GM19372 (cell line): ENCODE measurements around the gene FOXS1.
A peak's percentile ranks its signal among the peaks of the same experiment; 100 is the strongest.
"Not testable (repeated sequence)": the region's sequence is repeated elsewhere in the genome, so short reads cannot be mapped to it uniquely, and the experiment has no call there.

Source experiments
- ATAC-seq: cut with Tn5 transposase; IDR thresholded peaks from one replicate; pipeline ENCODE4 v1.9.1; 2021; ENCODE audit warnings: mild to moderate bottlenecking, low read depth, moderate library complexity; ENCODE audit not compliant: unreplicated experiment

FOXS1 gene

GRCh38 chr20:31824125-31824485 is 21.3 kb downstream of the FOXS1 start:
- ATAC-seq, result no peak

DNA sequence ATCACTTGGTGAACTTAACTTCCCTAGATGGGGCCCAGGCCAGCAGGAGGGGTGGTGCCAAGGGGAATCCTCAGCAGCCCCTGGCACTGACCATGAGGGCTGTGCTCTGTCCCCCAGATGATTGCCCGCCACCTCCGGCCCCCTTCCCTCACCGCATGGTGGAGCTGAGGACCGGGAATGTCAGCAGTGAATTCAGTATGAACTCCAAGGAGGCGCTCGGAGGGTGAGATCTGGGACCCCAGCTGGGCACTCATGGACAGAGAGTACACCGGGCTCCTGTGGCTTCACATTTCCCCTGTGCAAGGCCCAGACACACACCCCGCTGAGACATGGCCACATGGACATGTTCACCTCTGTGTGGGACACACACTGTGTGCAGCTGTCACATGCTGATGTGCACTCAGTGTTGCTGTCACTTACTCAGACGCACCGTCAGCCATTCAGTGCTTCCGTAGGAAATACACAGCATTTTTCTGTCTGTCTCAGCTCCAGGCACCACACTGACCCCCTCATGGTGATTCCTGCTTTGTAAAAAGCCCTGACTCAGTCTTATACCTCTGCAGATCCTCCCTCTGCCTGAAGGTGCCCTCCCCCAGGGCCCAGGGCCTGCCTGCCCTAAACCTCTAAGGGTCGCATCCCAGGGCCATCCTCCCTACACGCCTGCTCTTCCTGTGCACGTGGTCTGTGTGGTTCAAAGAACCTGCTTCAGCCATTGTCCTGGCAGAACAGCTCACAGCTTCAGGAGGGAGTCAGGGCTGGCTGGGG is 21.9 kb downstream of the FOXS1 start:
- ATAC-seq, result no peak

DNA sequence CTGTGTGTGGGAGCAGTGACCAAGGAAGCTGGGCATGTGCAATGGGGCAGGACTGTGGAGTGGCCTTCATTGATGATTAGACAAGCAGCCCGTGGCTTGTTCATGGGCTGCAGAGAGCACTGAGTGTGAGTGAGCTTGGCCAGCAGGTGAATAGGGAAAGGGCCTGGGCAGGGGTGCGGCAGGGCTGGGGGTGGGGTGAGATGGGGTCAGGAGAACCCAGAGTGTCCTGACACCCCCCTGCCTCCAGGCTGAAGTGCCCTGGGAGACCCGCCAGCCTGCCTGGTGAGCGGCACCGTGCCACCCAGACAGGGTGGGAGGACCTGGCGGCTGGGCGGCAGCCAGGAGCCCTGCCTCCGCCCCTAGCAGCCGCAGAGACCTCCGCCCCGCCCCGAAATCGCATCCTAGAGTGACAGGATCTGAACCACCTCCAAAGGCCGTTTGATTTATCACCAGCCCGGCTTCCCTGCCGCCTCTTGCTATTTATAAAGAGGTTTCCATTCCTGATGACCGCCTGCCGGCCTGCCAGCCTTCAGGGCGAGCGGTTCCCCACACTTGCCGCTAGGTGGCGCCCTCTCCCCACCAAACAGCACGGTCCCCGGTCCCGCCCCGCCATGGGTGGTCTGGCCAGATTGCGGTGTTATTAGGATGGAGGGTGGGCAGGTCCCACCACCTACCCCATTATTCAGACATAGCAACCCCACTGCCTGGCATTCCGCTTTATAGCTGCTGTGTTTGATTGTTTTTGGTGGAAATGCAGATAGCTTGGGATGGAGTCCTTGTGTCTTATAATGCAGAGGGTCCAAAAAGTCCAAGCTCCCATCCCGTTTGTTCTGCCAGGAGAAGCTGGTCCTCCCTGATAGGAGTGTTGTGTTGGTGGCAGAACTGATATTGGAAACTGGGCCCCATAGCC is 22.7 kb downstream of the FOXS1 start:
- peak; percentile 65 for ATAC-seq

DNA sequence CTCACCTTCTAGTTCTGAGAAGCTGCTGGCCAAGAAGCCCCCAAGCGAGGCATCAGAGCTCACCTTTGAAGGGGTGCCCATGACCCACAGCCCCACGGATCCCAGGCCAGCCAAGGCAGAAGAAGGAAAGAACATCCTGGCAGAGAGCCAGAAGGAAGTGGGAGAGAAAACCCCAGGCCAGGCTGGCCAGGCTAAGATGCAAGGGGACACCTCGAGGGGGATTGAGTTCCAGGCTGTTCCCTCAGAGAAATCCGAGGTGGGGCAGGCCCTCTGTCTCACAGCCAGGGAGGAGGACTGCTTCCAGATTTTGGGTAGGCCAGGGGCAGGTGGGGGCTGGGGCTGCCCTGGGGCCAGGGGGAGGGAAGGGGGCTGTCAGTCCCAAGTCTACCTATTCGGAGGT is 24.0 kb downstream of the FOXS1 start:
- no peak for ATAC-seq

- ATAC-seq, result no peak
These were observed 25.2 kb downstream of the FOXS1 start for GRCh38 chr20:31820228-31820627.

GRCh38 chr20:31819083-31819784 is 26.2 kb downstream of the FOXS1 start, which contains the start of gene MYLK2:
Gene MYLK2, plus strand, starts transcription at chr20:31819356. Its CDS starts 225 bp downstream, at chr20:31819581.
- ATAC-seq, result no peak

DNA sequence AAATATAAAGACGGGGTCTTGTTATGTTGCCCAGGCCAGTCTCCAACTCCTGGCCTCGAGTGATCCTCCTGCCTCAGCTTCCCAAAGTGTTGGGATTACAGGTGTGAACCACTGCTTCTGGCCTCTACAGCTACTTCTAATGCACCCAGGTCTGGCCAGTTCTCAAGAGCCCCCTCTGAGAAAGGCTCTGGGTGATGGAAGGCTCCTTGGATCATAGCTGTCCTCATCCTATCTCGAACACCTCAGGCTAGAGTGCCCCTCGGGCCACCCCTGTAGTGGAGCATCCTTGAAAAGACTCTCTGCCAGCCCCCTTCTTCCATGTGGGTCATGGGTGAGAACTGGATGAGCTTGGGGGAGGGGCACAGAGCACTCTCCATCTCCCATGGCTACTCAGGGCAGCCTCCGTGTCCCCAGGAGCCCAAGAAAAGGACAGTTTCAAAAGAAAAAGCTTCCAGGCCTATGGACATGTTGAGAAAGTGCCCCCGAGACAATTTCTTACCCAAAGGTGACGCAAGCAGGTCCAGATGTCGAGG is 27.0 kb downstream of the FOXS1 start:
- no peak for ATAC-seq

GRCh38 chr20:31817461-31817860 is 27.9 kb downstream of the FOXS1 start:
- no peak for ATAC-seq

DNA sequence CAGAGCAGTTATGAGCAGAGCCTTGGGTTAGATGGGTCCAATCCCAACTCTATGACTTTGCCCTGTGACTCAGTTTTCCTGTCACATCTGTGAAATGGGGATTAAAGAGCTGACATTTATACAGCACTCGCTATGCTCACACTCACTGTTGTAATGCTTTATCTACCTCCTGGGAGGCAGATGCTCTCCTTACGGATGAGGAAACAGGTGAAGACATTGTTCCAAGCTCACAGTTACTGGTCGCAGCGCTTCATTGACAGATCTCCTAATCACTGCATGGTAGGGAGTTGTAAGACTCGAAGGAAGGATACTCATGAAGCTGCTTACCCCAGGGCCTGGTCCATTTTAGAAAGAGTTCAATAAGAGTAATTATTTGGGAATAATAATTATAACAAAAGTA is 29.2 kb downstream of the FOXS1 start:
- ATAC-seq, result no peak

- no peak for ATAC-seq
These were observed 29.8 kb downstream of the FOXS1 start for GRCh38 chr20:31815408-31816188.

GRCh38 chr20:31814142-31814541 is 31.3 kb downstream of the FOXS1 start:
- not testable (repeated sequence) for ATAC-seq

DNA sequence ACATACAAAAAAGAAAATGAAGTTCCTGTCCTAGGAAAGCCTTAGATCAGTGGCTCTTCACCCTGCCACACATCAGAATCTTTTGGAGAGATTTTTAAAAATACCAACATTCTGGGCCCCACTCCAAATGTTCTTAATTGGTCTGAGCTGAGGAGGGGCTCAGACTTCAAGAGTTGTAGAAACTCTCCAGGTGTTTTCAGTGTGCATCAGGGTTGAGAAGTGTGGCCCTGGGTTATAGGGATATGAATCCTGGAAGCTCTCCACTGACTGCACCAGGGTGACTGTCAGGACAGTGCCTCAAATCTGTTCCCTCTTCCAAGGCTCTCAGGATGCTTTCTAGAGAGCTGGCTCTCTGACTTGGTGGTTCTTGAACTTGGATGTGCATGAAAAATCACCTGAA is 31.8 kb downstream of the FOXS1 start:
- no peak for ATAC-seq

DNA sequence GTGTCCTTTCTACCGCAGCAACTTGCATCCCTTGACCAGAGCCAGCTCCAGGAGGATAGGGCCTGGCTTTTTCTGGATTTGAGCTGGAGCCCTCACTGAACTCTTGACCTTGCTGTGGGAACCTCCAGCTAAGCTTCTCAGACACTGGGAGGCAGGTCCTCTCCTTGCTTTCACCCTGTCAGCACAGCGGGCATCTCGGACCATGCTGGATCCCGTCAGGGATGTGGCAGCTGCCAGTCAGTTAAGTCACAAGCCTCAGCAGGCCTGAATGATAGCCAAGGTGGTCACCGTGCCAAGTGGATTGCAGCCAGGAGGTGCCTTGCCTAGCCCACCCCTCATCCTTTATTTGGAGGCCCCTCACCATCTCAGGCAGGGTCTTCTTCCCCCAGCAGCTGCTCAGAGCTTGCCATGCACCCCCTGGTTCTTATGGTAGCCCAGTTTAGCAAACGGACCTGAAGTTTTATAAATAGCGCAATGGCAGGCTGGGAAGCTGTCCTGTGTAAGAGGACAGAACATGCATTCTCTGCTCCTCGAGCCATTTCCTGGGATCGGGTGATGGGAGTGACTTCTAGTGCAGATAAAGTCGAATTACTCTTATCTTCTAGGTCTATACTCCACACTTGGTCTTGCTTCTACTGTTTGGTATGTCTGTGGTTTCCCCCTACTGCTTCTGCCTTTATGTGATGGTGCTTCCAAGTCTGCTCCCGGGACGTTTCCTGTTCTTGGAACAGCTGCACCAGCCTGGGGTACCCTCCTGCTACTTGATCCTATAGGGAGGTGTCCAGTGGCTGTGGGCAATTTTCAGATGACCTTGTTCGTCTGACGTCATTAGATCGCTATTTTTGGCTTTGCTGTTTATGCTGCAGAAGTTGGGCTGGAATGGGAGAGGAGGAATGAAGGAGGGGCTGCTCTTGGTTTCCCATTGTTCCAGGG is 33.3 kb downstream of the FOXS1 start:
- no peak for ATAC-seq

- no peak for ATAC-seq
These were observed 34.2 kb downstream of the FOXS1 start for GRCh38 chr20:31811198-31811597.

- ATAC-seq, result no peak
These were observed 35.7 kb downstream of the FOXS1 start for GRCh38 chr20:31809661-31810060.

DNA sequence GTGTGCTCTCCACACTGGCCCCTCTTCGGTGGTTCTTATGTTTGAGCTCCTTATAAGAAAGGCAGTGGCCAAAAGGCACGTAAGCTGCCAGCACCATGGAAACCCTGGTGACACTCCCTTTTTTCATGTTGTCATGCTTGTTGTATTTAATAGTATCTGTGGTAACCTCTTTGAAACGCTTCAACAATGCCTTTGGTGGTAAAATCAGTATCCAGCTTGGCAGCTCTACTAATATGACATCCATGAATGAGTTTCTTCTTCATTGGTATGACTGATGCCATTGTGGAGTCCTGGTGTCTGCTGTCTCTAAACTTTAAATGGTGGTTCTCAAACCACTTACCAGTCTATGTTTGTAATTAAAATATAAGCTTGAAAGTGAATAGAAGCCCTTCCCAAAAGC is 36.9 kb downstream of the FOXS1 start:
- ATAC-seq, result no peak

DNA sequence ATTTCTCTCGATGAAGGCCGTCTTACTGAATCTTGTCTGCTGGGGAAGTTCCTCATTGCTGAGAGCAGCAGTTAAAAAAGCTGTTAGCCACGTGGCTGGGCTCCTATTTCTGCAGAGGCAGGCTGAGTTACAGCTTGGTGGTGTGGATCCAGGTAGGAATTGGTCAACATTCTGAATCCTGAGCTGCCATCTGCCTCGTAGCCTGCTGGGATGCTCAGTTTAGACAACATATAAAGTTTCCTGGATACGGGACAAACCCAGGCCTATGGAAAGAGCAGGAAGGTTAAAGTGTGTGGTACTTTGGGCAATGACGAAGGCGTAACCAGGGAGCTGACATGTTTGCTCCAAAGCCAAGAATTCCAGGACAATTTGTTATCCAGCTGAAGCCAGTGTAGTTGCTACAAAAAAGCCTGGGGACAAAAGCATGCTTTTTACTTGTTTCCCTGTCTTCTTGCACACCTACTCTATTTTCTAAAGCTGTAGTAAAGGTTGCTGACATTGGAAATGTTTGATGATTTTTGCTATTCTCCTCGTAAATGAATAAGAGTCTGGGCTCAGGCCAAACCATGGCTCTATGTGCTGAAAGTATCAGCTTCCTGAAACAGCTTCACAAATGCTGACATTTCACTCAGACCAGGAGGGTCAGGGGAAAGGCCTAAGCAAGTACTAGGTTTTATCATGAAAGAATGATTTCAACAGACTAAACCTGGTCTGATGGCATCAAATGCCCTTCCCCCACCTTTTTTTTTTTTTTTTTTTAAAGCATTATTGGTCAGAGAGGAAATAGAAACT is 38.6 kb downstream of the FOXS1 start:
- ATAC-seq, result no peak
